G401 (cell line): Measurements from ENCODE around the gene RHOBTB1. TPM values are rescaled to one million over a fixed set of nuclear protein-coding genes. Genes with fewer than 3 reads are reported as not detected.

Experiments used
- DNase-seq: peaks from one replicate; pipeline ENCODE4 v3.0.0-alpha.2; 2015; ENCODE audit warnings: low spot score
- in situ Hi-C: cut with HindIII; loops from 2 replicates; pipeline ENCODE4 v1.10.0; 2016; ENCODE audit warnings: low sequenced_read_pairs, mixed read lengths
- total RNA-seq: library from RNA; depleted of rRNA; stranded (reverse); fragments of >200 nt; shearing (Covaris generic); gene quantifications from 2 replicates; pipeline ENCODE4 v1.2.3, GENCODE V29; 2014

RHOBTB1 gene
- total RNA-seq, 1 experiment from 2014 or later = 166 TPM

DNA sequence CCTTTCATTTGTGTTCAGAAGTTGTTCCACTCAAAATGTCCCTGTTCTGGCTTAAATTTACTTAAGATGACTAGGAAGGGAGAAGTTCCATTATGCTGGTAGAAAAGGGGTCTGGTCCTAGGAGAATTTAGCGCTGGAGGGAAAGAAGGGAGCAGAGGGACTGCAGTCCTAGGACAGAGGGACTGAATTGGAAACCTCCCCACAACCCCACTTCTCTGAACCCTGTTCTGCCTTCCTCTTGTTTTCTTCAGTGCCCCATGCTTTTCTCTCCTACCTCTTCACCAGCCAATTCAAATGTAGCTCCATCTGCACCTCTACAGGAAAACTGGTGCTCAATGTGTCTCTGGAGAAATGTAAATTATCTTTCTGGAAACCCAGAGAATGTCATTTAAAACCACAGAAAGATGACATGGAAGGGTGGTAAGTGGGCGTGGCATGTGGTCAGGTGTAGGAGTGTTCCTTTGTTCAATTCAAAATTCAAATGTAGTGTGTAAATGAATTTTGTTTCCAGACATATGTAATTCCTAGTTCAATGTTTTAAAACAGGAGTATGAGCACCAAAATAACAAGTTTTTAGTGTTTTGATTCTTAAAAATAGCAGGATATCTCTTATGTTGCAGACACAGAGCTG, 24.0 kb upstream of the RHOBTB1 start:
- in situ Hi-C loops = loop anchor here (25.0 kb wide), 1 partner anchor 156 kb away; no protein-coding TSS in a partner anchor
- DNase-seq = no peak

DNA sequence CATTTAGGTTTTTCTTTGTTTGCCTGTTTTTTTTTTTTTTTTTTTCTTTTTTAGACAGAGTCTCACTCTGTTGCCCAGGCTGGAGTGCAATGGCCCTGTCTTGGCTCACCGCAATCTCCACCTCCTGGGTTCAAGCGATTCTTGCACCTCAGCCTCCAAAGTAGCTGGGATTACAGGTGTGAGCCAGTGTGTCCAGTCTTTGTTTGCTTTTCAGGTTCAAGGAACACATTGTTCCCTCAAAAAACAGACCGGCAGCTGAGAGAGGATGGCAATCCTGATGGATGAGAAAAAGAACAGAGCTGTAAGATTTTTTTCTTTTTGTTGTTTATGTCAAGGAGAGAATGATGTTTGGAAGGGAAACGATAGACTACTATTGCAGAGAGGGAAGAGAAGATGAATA, 23.3 kb upstream of the RHOBTB1 start:
- in situ Hi-C loops = loop anchor here (25.0 kb wide), 1 partner anchor 155 kb away; no protein-coding TSS in a partner anchor
- DNase-seq = no peak

DNA sequence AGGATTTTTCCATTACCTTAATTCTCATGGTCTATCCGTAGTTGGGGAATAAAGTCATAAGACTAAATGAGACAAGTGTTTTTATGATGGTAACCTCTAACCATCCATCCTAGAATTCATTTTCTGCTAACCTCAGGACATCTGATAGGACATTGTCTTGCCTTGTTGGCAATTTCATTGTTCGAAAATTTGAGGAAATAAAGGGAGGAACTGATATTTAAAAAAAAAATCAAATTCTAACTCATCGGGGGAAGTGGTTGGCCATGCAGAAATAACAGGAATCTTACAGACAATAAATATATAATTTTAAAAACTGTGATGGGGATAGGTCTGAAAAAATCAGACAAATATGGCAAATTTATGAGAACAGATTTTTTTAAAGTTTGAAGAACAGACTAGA, 21.7 kb upstream of the RHOBTB1 start:
- in situ Hi-C loops = loop anchor here (25.0 kb wide), 1 partner anchor 153 kb away; no protein-coding TSS in a partner anchor
- DNase-seq = no peak

DNA sequence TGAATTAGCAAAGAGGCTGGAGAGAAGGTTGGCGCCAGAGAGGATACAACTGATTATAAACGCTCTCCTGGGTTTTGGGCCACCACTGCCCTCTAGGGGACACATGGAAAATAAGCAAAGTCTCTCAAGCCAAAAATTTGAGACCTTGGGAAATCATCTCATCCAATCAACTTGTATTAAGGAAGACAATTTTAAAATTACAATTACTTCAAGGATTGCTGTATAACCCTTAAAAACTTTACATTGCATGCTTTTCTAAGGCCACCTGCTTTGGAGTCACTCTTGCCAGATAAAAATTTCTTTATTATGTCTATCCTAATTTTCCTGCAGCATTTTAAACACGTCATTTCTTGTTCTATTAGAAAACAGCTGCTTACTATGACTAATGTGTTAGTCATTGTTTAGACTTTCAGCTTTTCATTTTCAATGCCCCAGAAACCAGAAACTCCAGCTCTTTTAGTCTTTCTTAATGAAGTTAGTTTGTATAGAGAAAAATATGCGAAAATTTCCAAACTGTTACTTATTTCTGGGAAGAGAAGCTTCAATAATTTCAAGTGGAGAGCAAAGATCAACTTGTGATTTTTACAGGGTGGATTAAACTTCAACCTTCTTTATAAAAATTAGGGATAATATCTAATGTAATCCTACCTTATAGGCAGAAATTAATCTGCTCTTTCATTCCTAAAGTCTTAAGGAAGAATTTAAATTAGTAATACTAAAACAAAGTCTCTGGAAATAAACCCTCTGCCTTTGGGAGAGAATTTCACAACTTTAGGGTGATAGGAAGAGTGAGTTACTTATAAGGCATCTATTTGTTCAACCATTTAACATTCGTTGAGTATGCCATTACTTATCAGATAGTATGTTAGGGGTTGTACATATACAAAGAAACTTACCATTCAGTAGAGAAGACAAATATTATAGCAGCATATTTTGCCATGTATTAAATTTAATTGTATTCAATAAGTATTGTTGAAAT, 20.6 kb upstream of the RHOBTB1 start:
- peak; percentile 87 for DNase-seq
- in situ Hi-C loops = loop anchor here (25.0 kb wide), 1 partner anchor 152 kb away; no protein-coding TSS in a partner anchor

DNA sequence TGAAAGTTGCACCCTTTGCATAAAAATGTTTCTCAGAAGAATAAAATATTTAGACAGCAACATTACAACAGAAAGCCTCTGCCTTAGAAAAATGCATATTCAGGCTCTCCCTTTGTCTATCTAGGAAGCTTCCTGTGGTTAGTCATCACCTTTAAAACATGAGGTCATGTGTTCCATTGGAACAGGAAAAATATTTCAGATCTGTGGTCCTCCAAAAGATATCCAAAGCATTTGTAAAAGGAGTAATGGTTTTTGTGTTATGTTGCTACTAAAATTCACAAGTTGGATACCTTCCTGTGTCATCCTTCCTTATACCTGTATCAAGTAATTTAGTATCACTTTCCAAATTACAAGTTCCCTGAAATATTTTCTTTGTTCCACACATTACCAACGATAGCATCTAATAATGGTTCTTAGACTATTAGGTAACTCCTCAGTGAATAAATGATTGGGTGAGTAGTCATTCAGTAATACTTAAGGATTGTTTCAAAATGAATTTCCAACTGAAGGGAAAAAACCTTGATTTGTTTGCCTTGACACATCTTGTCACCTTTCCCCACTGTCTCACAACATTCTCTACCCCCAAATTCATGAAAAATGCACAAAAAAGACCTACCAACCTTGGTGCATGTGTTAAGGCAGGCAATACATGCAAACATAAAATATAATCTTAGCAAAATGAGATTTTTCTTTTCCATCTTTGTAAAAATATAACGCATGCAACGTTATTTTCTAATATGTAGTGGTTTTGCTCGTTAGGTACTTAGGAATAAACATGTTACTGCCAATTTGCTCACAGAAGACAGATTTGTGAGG, 19.7 kb upstream of the RHOBTB1 start:
- DNase-seq = peak; percentile 39

DNA sequence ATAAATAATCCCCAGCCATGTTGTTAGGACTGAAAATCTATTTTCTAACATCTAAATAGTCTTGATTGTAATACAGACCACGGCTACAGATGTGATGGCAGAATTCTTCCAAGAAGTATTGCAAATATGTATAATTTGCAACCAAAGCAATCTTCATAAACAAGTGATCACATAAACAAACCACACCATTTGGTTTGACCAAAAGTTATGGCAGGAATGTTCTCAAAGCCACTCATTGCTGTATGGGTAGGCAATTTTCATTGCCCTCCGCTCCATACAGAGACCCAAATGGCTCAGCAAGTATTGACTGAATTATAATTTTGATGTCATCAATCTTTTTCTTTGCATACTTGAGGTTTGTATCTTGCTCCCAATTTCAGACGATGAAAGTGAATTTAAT, 19.0 kb upstream of the RHOBTB1 start:
- in situ Hi-C loops = loop anchor here (25.0 kb wide), 1 partner anchor 151 kb away; no protein-coding TSS in a partner anchor
- no peak for DNase-seq

More for the DNA sequence above, 19.7 kb upstream of the RHOBTB1 start:
- in situ Hi-C loops = loop anchor here (25.0 kb wide), 1 partner anchor 151 kb away; no protein-coding TSS in a partner anchor

DNA sequence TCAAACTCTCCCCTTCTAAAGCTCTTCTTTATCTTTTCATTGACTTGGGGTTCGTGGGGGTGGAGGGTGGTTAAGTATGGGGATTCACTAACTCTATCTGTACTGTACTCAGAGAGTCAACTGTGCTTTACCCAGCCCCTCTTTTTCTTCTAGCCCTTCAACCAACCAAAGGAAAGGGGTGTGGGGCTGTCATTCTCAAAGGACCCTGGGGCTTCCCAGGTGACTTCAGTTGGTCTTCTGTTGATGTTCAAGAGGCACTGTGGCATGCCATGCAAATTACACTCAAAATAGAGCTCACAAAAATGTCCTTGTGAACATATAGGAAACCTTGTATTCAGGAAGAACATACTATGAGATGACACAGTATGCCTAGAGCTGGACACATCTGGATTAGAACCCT, 16.9 kb upstream of the RHOBTB1 start:
- DNase-seq = no peak
- in situ Hi-C loops = loop anchor here (25.0 kb wide), 1 partner anchor 149 kb away; no protein-coding TSS in a partner anchor

DNA sequence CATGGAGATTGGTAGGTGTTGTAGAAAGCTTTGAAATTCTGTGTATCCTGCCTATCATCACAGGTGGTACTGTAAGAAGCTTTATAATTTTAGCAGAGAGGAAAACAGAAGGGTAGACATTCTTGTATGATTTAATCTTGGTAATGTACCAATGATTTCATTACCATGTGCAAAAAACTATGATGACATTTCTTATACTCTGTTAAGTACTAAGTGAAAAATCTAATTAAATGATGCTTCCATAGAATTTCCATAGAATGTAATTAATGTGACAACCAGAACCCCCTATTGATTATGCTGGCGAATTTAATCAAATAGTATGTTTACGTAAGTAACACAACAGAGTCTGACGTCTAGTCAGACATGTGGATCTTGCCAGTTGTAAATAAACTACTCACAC, 16.0 kb upstream of the RHOBTB1 start:
- in situ Hi-C loops = loop anchor here (25.0 kb wide), 1 partner anchor 148 kb away; no protein-coding TSS in a partner anchor
- no peak for DNase-seq

DNA sequence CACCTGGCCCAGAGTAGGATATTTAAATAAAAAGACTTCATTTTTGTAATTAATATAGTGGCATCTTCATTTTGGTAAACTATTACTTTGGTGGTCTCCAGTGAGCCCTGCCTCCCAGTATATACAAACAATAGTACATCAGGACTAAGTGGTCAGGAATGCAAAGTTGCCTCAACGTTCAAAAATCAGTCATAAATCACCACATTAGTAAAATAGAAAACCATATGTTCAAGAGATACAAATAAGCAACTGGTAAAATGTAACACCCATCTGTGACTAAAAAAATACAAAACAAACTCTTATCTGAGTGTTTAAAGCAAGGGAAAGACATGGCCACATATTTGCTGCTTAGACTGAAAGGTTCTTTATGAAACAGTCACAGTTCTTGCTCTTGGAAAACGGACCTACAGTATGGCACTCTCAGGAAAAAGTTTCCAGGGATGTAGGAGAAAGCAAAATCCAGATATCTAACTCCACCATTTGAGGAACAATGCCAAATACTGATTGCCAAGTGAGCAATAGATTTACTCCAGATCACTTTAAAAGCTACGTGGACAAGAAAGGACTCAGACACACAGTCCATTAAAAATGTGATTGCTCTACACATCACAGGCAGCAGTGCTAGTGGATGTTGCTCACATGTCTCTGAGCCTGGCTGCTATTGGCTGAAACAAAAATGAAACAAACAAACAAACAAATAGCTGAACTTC, 15.1 kb upstream of the RHOBTB1 start:
- no peak for DNase-seq
- in situ Hi-C loops = loop anchor here (25.0 kb wide), 1 partner anchor 147 kb away; no protein-coding TSS in a partner anchor

DNA sequence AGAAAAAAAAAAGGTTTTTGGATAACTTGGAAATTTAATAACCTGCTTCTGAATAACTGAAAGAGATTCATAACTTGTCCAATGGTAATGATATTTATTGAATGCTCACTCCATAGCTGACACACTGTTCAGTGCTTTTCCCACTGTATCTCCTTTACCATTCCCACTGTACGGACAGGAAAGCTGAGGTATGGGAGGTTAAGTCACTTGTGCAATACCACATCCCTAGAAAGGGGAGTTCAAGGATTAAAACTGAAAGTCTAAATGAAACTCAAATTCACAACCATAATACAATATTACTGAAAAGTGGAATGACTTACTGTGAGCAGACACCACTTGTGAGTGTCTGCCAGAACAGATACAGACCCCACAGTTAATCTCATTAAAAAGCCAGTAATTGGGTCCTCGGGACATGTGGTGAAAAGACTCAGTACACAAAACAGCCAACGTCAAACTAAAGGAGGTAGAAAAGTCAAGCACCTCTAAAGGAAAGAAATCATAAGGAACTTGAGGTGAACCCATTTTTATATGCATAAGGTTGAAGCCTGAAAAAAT, 13.8 kb upstream of the RHOBTB1 start:
- in situ Hi-C loops = loop anchor here (25.0 kb wide), 1 partner anchor 145 kb away; no protein-coding TSS in a partner anchor
- DNase-seq = no peak

DNA sequence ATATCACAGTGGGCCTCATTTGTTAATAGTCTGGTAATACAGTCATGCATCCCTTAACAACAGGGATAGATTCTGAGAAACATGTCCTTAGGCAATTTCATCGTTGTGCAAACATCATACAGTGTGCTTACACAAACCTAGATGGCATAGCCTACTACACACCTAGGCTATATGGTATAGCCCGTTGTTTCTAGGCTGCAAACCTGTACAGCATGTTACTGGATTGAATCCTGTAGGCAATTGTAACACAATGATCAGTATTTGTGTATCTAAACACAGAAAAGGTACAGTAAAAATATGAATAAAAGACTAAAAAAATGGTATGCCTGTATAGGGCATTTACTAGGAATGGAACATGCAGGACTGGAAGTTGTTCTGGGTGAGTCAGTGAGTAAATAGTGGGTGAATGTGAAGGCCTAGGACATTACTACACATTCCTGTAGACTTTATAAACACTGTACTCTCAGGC, 12.0 kb upstream of the RHOBTB1 start:
- no peak for DNase-seq
- in situ Hi-C loops = loop anchor here (25.0 kb wide), 1 partner anchor 144 kb away; no protein-coding TSS in a partner anchor

DNA sequence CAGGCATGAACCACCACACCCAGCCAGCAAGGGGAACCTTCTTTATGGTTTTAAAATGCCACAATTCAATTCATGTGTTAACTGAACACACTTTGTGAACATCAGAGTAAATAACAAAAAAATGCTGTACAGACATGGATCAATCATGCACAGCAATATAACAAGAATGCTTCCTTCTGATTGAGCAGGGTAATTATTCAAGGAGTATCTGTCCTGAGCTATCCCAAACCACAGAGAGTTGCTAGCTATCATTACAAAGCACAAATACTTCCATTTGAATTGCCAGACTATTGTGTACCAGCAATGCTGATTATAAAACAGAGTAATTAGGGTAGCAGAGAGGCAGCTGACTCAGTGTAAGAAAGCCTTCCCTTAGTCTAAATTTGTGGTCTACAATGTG, 11.3 kb upstream of the RHOBTB1 start:
- no peak for DNase-seq
- in situ Hi-C loops = loop anchor here (25.0 kb wide), 1 partner anchor 143 kb away; no protein-coding TSS in a partner anchor

DNA sequence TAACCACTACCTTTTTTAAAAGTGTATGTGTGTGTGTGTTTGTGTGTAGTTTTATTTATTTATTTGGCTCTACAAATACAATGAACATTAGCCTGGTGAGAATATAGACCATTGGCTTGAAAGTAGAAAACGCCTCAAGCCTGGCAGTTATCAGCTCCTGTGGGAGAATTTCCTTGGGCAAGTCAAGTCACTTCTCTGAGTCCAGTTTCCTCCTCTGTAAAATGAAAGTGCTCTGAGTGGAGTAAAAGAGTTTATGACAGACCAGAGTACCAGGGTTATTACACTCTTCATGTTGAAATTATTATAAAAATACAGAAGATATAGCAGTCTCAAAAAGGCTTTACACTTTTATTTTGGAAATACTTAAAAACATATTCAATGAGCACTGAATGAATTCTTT, 10.1 kb upstream of the RHOBTB1 start:
- DNase-seq = no peak
- in situ Hi-C loops = loop anchor here (25.0 kb wide), 1 partner anchor 142 kb away; no protein-coding TSS in a partner anchor

DNA sequence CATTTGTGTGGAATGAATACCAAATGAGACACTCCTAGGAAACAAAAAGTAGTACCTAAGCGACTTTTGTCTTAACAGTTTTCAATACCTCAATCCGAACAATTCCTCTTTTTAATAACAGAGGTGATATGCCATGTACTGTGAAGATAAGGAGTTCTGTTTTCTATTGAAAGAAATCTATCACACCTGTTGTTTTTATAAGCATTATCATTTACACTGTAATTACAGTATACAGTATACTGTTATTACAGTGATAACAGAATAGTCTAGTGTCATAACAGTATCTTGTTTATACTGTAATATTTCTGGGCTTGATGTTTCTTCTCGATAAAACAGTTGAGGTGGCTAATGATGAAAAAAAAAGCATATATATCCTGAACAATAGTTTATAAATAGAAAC, 9.4 kb upstream of the RHOBTB1 start:
- in situ Hi-C loops = loop anchor here (25.0 kb wide), 1 partner anchor 141 kb away; no protein-coding TSS in a partner anchor
- no peak for DNase-seq

DNA sequence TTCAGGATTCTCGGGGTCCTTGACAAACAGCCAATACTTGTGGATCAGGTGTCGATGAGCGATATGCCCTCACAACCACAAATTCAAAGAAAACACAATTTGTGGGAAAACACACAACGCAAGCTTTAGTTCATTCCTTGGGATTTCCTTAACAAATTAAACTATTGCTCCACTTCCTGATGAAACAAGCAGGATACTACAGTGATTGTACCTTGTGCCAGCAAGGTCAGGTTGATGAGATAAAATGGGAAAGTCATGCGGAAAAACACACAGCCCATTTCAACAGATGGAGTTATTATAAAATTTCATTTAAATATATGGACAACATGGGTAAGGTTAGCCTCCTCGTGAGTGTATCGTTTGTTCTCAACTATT, 8.8 kb upstream of the RHOBTB1 start:
- DNase-seq = no peak
- in situ Hi-C loops = loop anchor here (25.0 kb wide), 1 partner anchor 141 kb away; no protein-coding TSS in a partner anchor

DNA sequence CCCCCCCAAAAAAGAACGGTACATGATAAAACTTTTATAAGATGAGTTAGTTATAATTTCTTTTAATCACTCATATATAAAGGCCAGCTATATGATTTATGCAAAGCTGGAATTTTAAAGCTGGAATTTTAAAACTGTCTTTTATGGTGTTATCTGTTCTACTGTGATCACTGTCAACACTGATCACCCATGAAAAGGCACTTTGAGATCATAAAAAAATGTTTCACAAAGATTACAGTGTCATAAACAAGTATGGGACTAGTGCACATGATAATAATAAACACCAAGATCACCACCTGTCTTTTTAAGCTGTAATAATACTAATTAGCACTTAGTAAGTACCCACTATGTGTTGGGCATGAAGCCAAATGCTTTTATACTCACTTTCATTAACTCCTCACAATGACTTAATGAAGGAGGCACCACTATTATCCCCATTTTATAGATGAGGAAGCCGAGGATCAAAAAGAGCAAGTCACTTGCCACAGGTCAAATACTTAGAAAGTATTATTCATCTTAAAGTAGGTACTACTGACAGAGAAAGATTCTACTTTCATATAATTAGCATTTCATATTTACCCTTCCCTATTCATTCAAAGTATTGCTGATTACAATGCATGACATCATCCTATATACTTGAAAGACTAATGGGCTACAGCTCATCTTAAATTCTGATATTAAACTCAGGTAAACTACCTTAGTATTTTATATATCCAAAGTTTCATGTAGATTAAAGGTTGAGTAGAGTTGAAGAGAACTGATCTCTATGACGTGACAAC, 8.3 kb upstream of the RHOBTB1 start:
- in situ Hi-C loops = loop anchor here (25.0 kb wide), 1 partner anchor 140 kb away; no protein-coding TSS in a partner anchor
- no peak for DNase-seq

DNA sequence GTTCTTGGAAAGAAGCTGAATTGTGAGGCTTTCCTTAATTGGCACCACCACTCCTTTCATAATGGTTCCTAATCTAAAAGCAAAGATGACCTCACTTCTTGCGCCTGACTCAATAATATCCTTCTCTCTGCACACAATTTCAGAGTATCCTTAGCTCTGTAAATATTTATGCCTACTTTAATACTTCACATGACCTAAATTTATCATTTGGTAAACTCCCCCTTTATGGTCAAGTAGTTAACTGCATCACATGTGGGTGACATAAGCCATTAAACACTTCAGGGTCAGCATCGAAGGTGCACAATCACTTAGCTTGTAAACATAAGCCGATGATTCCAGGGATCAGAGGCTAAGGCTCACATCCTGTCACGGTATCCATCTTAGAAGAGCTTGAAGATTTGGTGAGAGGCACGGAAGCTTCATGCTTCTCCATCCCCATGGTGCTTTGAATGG, 7.3 kb upstream of the RHOBTB1 start:
- DNase-seq = peak; percentile 81
- in situ Hi-C loops = loop anchor here (25.0 kb wide), 1 partner anchor 139 kb away; no protein-coding TSS in a partner anchor
